ENCODE data around the gene ZNF684. TPM values are rescaled to one million over a fixed set of nuclear protein-coding genes. Genes with fewer than 3 reads are reported as not detected.

Gene ZNF684
- total and polyA plus RNA-seq, 9 of the 15 experiments (the other 6 are each of a cell fraction or from before 2014, with no cell fraction given) = 4.8 to 8.8 (median 5.5) TPM

GRCh38 chr1:40495315-40495903 lies 36.0 kb upstream of the ZNF684 start (continued):
- TF ChIP-seq ETS2 (tag; IDR thresholded peaks at IDR 0.05; ENCODE audit: borderline replicate concordance, poor library complexity, severe bottlenecking) (no peak), E2F3 (CRISPR knock-in tag; IDR thresholded peaks at IDR 0.05) (no peak), NBN (IDR thresholded peaks at IDR 0.05; ENCODE audit: low read depth) (no peak), CC2D1A (IDR thresholded peaks at IDR 0.05) (no peak), CBX5 (IDR thresholded peaks at IDR 0.05; ENCODE audit: borderline replicate concordance, low read depth) (peak; percentile 41; the same call in 1 of the 2 replicates), ZNF696 (CRISPR knock-in tag; conservative IDR thresholded peaks at IDR 0.05) (no peak), HEY1 (CRISPR knock-in tag; IDR thresholded peaks at IDR 0.05; ENCODE audit: borderline replicate concordance) (no peak), CREB1 (IDR thresholded peaks at IDR 0.05) (no peak), CREB1 (CRISPR knock-in tag; IDR thresholded peaks at IDR 0.05) (no peak), RAD51 (IDR thresholded peaks at IDR 0.05; ENCODE audit: borderline replicate concordance, low read depth) (no peak), ZNF583 (CRISPR knock-in tag; IDR thresholded peaks at IDR 0.05) (no peak), RBM25 (IDR thresholded peaks at IDR 0.05; ENCODE audit: low read depth, low read length, severe bottlenecking) (peak; percentile 25), ZNF274 (IDR thresholded peaks at IDR 0.05; ENCODE audit: borderline replicate concordance, low read depth, low read length) (peak; percentile 97), RCOR1 (IDR thresholded peaks at IDR 0.05; ENCODE audit: borderline replicate concordance in 1 of 2, low read depth in 2 of 2, low read length in 2 of 2) (no peak), HDAC2 (IDR thresholded peaks at IDR 0.05) (no peak), ZC3H4 (CRISPR knock-in tag; IDR thresholded peaks at IDR 0.05; ENCODE audit: borderline replicate concordance) (no peak), MXD1 (CRISPR knock-in tag; IDR thresholded peaks at IDR 0.05; ENCODE audit: borderline replicate concordance, poor library complexity, severe bottlenecking) (no peak), TCF7L2 (IDR thresholded peaks at IDR 0.05; ENCODE audit: low read depth, low read length) (no peak), ZNF707 (CRISPR knock-in tag; conservative IDR thresholded peaks at IDR 0.05) (no peak), STAT5B (CRISPR knock-in tag; IDR thresholded peaks at IDR 0.05) (no peak), CBX1 (IDR thresholded peaks at IDR 0.05; ENCODE audit: low read depth) (peak; percentile 76; the same call in 1 of the 2 replicates), XRCC3 (IDR thresholded peaks at IDR 0.05) (peak; percentile 83), GTF2A2 (tag; IDR thresholded peaks at IDR 0.05) (no peak), ZNF75A (CRISPR knock-in tag; IDR thresholded peaks at IDR 0.05) (peak; percentile 99), SMARCC2 (IDR thresholded peaks at IDR 0.05; ENCODE audit: low read depth) (no peak)
- TF ChIP-seq, protein P1, sequence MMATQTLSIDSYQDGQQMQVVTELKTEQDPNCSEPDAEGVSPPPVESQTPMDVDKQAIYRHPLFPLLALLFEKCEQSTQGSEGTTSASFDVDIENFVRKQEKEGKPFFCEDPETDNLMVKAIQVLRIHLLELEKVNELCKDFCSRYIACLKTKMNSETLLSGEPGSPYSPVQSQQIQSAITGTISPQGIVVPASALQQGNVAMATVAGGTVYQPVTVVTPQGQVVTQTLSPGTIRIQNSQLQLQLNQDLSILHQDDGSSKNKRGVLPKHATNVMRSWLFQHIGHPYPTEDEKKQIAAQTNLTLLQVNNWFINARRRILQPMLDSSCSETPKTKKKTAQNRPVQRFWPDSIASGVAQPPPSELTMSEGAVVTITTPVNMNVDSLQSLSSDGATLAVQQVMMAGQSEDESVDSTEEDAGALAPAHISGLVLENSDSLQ (IDR thresholded peaks at IDR 0.05) = no peak
- TF ChIP-seq, protein P2, sequence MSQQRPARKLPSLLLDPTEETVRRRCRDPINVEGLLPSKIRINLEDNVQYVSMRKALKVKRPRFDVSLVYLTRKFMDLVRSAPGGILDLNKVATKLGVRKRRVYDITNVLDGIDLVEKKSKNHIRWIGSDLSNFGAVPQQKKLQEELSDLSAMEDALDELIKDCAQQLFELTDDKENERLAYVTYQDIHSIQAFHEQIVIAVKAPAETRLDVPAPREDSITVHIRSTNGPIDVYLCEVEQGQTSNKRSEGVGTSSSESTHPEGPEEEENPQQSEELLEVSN (IDR thresholded peaks at IDR 0.05; ENCODE audit: borderline replicate concordance in 1 of 2, extremely low read depth in 1 of 2, insufficient read depth in 1 of 2, insufficient read length in 1 of 2, low read depth in 1 of 2, low read length in 1 of 2, poor library complexity in 1 of 2, severe bottlenecking in 1 of 2) = no peak

Measured in K562 (cell line).